ENCODE data around the gene DPYD. TPM values are rescaled to one million over a fixed set of nuclear protein-coding genes. Genes with fewer than 3 reads are reported as not detected.

Gene DPYD
- total and polyA plus RNA-seq, 9 of the 15 experiments (the other 6 are each of a cell fraction or from before 2014, with no cell fraction given), result 0.03 to 0.25 (median 0.08) TPM; not detected in 2

DNA sequence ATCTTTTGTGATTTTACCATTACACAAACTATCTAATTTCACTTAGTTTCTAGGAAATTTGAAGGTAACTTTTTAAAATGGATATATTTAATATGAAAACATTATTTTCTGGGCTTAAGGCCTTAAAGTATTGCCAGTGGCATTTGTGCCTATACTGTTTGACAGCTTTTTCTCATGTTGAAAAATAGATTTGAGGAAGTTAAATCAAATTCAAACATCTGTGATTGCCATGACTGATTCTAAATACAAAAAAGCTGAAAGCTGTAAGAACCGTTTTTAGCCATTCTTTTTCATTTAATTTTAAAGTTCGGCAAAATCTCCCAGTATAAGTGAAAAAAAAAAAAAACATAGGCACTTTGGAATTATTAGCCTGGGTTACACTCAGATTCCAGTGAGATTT is 301.1 kb downstream of the DPYD start:
- Histone ChIP-seq H3K4me2 (ENCODE audit: insufficient read depth, low read length) (no peak overlapping the region), H3K27me3 (ENCODE audit: control insufficient read depth in 2 of 2, insufficient read depth in 2 of 2, low read length in 2 of 2) (no peaks in the 10 kb centered on the region), H3K9me1 (ENCODE audit: control insufficient read depth, insufficient read depth, low read length) (no peaks in the 10 kb centered on the region), H3K9ac (ENCODE audit: insufficient read depth in 1 of 2, low read depth in 2 of 2, low read length in 2 of 2) (no peak overlapping the region), H3K9me3 (replicated peaks; ENCODE audit: control insufficient read depth, insufficient read depth, low read depth, low read length) (no peaks in the 10 kb centered on the region), H3K27ac (ENCODE audit: extremely low read depth, low read depth, low read length) (no peak overlapping the region), H3K4me3 (no peak overlapping the region), H3K4me1 (replicated peaks in 1 of 2; ENCODE audit: control insufficient read depth in 2 of 2, insufficient read depth in 2 of 2, low read length in 2 of 2) (no peaks in the 10 kb centered on the region), H4K20me1 (replicated peaks; ENCODE audit: control insufficient read depth, insufficient read depth, low read length) (no peaks in the 10 kb centered on the region), H2AFZ (ENCODE audit: low read depth, low read length) (no peak overlapping the region), H3K79me2 (ENCODE audit: control insufficient read depth, insufficient read depth, low read length) (no peaks in the 10 kb centered on the region), H3K36me3 (ENCODE audit: control insufficient read depth, insufficient read depth, low read length) (no peaks in the 10 kb centered on the region)
- no TSS peak for BruUV-seq (replicated peaks)
- ATAC-seq (no peak), FAIRE-seq (no peak), DNase-seq (ENCODE audit: extremely low read depth in 1 of 4, low spot score in 3 of 4) (no peak)
- TF ChIP-seq POLR2H (tag; IDR thresholded peaks at IDR 0.05; ENCODE audit: low read depth), result no peak
- no peak for TF ChIP-seq CBFA2T2 (conservative IDR thresholded peaks at IDR 0.05)
- TF ChIP-seq ESRRA (IDR thresholded peaks at IDR 0.05; ENCODE audit: borderline replicate concordance, low read depth), result no peak
- WGBS (ENCODE audit: insufficient coverage, low coverage, missing lambda C conversion rate), result 0% methylated on average over 2 of the region's 2 CpGs
- intact Hi-C loops (cut with micrococcal nuclease), result no loop called here
- CTCF ChIA-PET (ENCODE audit: low intra/inter-chr PET ratio), result no interaction called here
- in situ Hi-C loops (cut with MboI), result no loop called here
- POLR2A ChIA-PET, result no interaction called here

DNA sequence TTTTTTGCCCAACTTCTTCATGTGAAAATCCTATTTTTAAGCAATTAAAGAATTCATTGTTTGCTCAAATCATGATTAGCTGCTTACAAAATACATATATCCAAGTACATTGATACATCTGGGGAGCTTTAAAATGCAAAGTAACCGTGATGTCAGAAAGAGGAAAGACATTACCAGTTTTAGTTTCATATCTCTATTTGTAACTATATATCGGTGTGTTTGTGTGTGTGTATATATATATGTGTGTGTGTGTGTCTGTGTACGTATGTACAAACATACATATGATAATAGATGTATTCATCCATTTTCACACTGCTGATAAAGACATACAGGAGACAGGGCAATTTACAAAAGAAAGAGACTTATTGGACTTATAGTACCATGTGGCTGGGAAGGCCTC is 310.1 kb downstream of the DPYD start:
- H2AFZ ChIP-seq (ENCODE audit: low read depth, low read length), result no peak overlapping the region
- in situ Hi-C loops (cut with MboI) (no loop called here), intact Hi-C loops (cut with micrococcal nuclease) (no loop called here)
- H3K79me2 ChIP-seq (ENCODE audit: control insufficient read depth, insufficient read depth, low read length), result no peaks in the 10 kb centered on the region
- H3K36me3 ChIP-seq (ENCODE audit: control insufficient read depth, insufficient read depth, low read length), result no peaks in the 10 kb centered on the region
- DNase-seq (ENCODE audit: extremely low read depth in 1 of 4, low spot score in 3 of 4) (no peak), ATAC-seq (no peak), FAIRE-seq (no peak)
- H3K4me1 ChIP-seq (replicated peaks in 1 of 2; ENCODE audit: control insufficient read depth in 2 of 2, insufficient read depth in 2 of 2, low read length in 2 of 2), result no peaks in the 10 kb centered on the region
- no peaks in the 10 kb centered on the region for H3K9me3 ChIP-seq (replicated peaks; ENCODE audit: control insufficient read depth, insufficient read depth, low read depth, low read length)
- CTCF ChIA-PET (ENCODE audit: low intra/inter-chr PET ratio), result no interaction called here
- 0% methylated on average over 3 of the region's 3 CpGs for WGBS (ENCODE audit: insufficient coverage, low coverage, missing lambda C conversion rate)
- H3K4me3 ChIP-seq, result no peak overlapping the region
- POLR2A ChIA-PET, result no interaction called here
- H3K9ac ChIP-seq (ENCODE audit: insufficient read depth in 1 of 2, low read depth in 2 of 2, low read length in 2 of 2), result no peak overlapping the region
- H3K9me1 ChIP-seq (ENCODE audit: control insufficient read depth, insufficient read depth, low read length), result no peaks in the 10 kb centered on the region
- TF ChIP-seq JUNB (CRISPR knock-in tag; conservative IDR thresholded peaks at IDR 0.05) (no peak), ZNF165 (CRISPR knock-in tag; IDR thresholded peaks at IDR 0.05; ENCODE audit: borderline replicate concordance) (no peak), TEAD2 (tag; IDR thresholded peaks at IDR 0.05) (no peak), NFYB (IDR thresholded peaks at IDR 0.05; ENCODE audit: extremely low read depth, insufficient read length) (no peak), RBBP5 (IDR thresholded peaks at IDR 0.05; ENCODE audit: borderline replicate concordance, insufficient read depth, low read length, poor library complexity, severe bottlenecking) (no peak)
- H3K4me2 ChIP-seq (ENCODE audit: insufficient read depth, low read length), result no peak overlapping the region
- H3K27me3 ChIP-seq (ENCODE audit: control insufficient read depth in 2 of 2, insufficient read depth in 2 of 2, low read length in 2 of 2), result no peaks in the 10 kb centered on the region
- BruUV-seq (replicated peaks), result no TSS peak
- H4K20me1 ChIP-seq (replicated peaks; ENCODE audit: control insufficient read depth, insufficient read depth, low read length), result no peaks in the 10 kb centered on the region
- no peak overlapping the region for H3K27ac ChIP-seq (ENCODE audit: extremely low read depth, low read depth, low read length)
